Hepatocyte (in vitro differentiated cells): ENCODE results near the gene NPC1. TPM values are rescaled to one million over a fixed set of nuclear protein-coding genes. Genes with fewer than 3 reads are reported as not detected.

Experiments used
- DNase-seq: peaks from one replicate; pipeline ENCODE4 v3.0.0-alpha.2; 2016; ENCODE audit warnings: low spot score
- H2AFZ ChIP-seq: fragments of 200-600 bp; sonication (generic); 2 replicates; pipeline ENCODE4 v1.6.0; 2016; ENCODE audit warnings: antibody characterized with exemption, mild to moderate bottlenecking
- H3K27ac ChIP-seq: fragments of 200-600 bp; sonication (generic); 2 replicates; pipeline ENCODE4 v1.5.1; 2016; ENCODE audit warnings: mild to moderate bottlenecking
- H3K27me3 ChIP-seq: fragments of 200-600 bp; sonication (generic); 2 replicates; pipeline ENCODE4 v1.6.1; 2016
- H3K36me3 ChIP-seq: fragments of 200-600 bp; sonication (generic); replicated peaks from 2 replicates; pipeline ENCODE4 v1.5.1; 2016; ENCODE audit warnings: low read depth; ENCODE audit not compliant: insufficient read depth
- H3K4me1 ChIP-seq: fragments of 200-600 bp; sonication (generic); 2 replicates; pipeline ENCODE4 v1.5.1; 2016; ENCODE audit warnings: mild to moderate bottlenecking, moderate library complexity; ENCODE audit not compliant: insufficient read depth
- H3K4me2 ChIP-seq: fragments of 200-600 bp; sonication (generic); 2 replicates; pipeline ENCODE4 v1.6.0; 2016
- H3K4me3 ChIP-seq: fragments of 200-600 bp; sonication (generic); 2 replicates; pipeline ENCODE4 v1.5.1; 2016; ENCODE audit warnings: mild to moderate bottlenecking
- H3K79me2 ChIP-seq: fragments of 200-600 bp; sonication (generic); 2 replicates; pipeline ENCODE4 v1.6.0; 2017; ENCODE audit warnings: mild to moderate bottlenecking
- H3K9me2 ChIP-seq: fragments of 200-600 bp; sonication (generic); replicated peaks from 2 replicates; pipeline ENCODE4 v1.6.0; 2017; ENCODE audit warnings: mild to moderate bottlenecking; ENCODE audit not compliant: insufficient read depth
- H3K9me3 ChIP-seq: fragments of 200-600 bp; sonication (generic); 2 replicates; pipeline ENCODE4 v1.5.1; 2016; ENCODE audit warnings: low read depth, mild to moderate bottlenecking
- H4K20me1 ChIP-seq: fragments of 200-600 bp; sonication (generic); 2 replicates; pipeline ENCODE4 v1.6.0; 2016; ENCODE audit warnings: mild to moderate bottlenecking; ENCODE audit not compliant: insufficient read depth, poor library complexity, severe bottlenecking
- CTCF ChIP-seq: fragments of 200-600 bp; sonication (generic); IDR thresholded peaks from 2 replicates; pipeline ENCODE4 v1.5.1; 2016; ENCODE audit warnings: antibody characterized with exemption, mild to moderate bottlenecking; ENCODE audit not compliant: poor library complexity
- EZH2 ChIP-seq: fragments of 200-600 bp; sonication (generic); IDR thresholded peaks from 2 replicates; pipeline ENCODE4 v1.6.1; 2016; ENCODE audit warnings: antibody characterized with exemption, mild to moderate bottlenecking, borderline replicate concordance
- EZH2phosphoT487 ChIP-seq: fragments of 200-600 bp; sonication (generic); IDR thresholded peaks from one replicate; pipeline ENCODE4 v1.6.1; 2018; ENCODE audit warnings: antibody characterized with exemption, mild to moderate bottlenecking, low read depth, moderate library complexity; ENCODE audit not compliant: unreplicated experiment, severe bottlenecking
- WGBS: methylation state at CpG from one replicate; pipeline ENCODE4 v1.1.6; 2016; ENCODE audit warnings: low lambda C conversion rate; ENCODE audit errors: missing lambda C conversion rate; 5-methylcytosine and 5-hydroxymethylcytosine counted together
- polyA plus RNA-seq: library from polyadenylated mRNA; unstranded; fragments of >200 nt; fragmentation: Nextera tagmentation; extraction: Ambion mirVana; gene quantifications from 2 replicates; pipeline ENCODE4 v1.2.1, GENCODE V29; 2016
- total RNA-seq: library from RNA; depleted of rRNA; stranded (reverse); fragments of >200 nt; gene quantifications from 2 replicates; pipeline ENCODE4 v1.2.3, GENCODE V29; 2014

Gene NPC1
- total and polyA plus RNA-seq, 2 experiments from 2014 or later, result 54.0 to 77.2 TPM

GRCh38 chr18:23540867-23541266 lies 45.4 kb downstream of the NPC1 start:
- Histone ChIP-seq H3K4me2 (peak overlapping the region; percentile 26), H3K9me2 (no peaks in the 10 kb centered on the region), H2AFZ (no peak overlapping the region), H3K4me1 (peaks cover 21% of the 10 kb centered on the region), H4K20me1 (no peaks in the 10 kb centered on the region), H3K27ac (peak overlapping the region; percentile 62), H3K79me2 (no peaks in the 10 kb centered on the region), H3K27me3 (no peaks in the 10 kb centered on the region), H3K9me3 (no peaks in the 10 kb centered on the region), H3K4me3 (no peak overlapping the region), H3K36me3 (peaks cover 6% of the 10 kb centered on the region)
- DNase-seq, result no peak
- TF ChIP-seq EZH2 (no peak), EZH2phosphoT487 (no peak), CTCF (no peak)
- 63% methylated on average over 5 of the region's 5 CpGs for WGBS

- no peaks in the 10 kb centered on the region for H3K9me3 ChIP-seq
- no peaks in the 10 kb centered on the region for H4K20me1 ChIP-seq
- H3K4me1 ChIP-seq, result peaks cover 21% of the 10 kb centered on the region
- H3K27ac ChIP-seq, result peak overlapping the region; percentile 62
- DNase-seq, result no peak
- H3K9me2 ChIP-seq, result no peaks in the 10 kb centered on the region
- H2AFZ ChIP-seq, result no peak overlapping the region
- no peak overlapping the region for H3K4me2 ChIP-seq
- TF ChIP-seq EZH2, result no peak
- no peak for TF ChIP-seq EZH2phosphoT487
- no peak for TF ChIP-seq CTCF
- H3K79me2 ChIP-seq, result no peaks in the 10 kb centered on the region
- peaks cover 6% of the 10 kb centered on the region for H3K36me3 ChIP-seq
- no peak overlapping the region for H3K4me3 ChIP-seq
- no peaks in the 10 kb centered on the region for H3K27me3 ChIP-seq
- 78% methylated on average over 9 of the region's 9 CpGs for WGBS
Observed at GRCh38 chr18:23539911-23540525, 46.3 kb downstream of the NPC1 start.

- Histone ChIP-seq H3K27ac (peak overlapping the region; percentile 22), H3K79me2 (no peaks in the 10 kb centered on the region), H3K4me2 (no peak overlapping the region), H3K9me3 (no peaks in the 10 kb centered on the region), H3K4me3 (no peak overlapping the region), H3K9me2 (no peaks in the 10 kb centered on the region), H3K27me3 (no peaks in the 10 kb centered on the region), H3K4me1 (peaks cover 21% of the 10 kb centered on the region), H2AFZ (no peak overlapping the region), H3K36me3 (peaks cover 6% of the 10 kb centered on the region), H4K20me1 (no peaks in the 10 kb centered on the region)
- TF ChIP-seq CTCF (no peak), EZH2phosphoT487 (no peak), EZH2 (no peak)
- DNase-seq, result no peak
- 95% methylated on average over 9 of the region's 9 CpGs for WGBS
Observed at GRCh38 chr18:23539296-23539695, 47.0 kb downstream of the NPC1 start.

GRCh38 chr18:23538870-23539269 lies 47.4 kb downstream of the NPC1 start:
- no peaks in the 10 kb centered on the region for H3K9me2 ChIP-seq
- H3K79me2 ChIP-seq, result no peaks in the 10 kb centered on the region
- peak overlapping the region; percentile 37 for H3K27ac ChIP-seq
- TF ChIP-seq EZH2phosphoT487 (no peak), CTCF (no peak), EZH2 (no peak)
- H3K36me3 ChIP-seq, result peaks cover 6% of the 10 kb centered on the region
- H3K4me2 ChIP-seq, result no peak overlapping the region
- H4K20me1 ChIP-seq, result no peaks in the 10 kb centered on the region
- H3K27me3 ChIP-seq, result no peaks in the 10 kb centered on the region
- H2AFZ ChIP-seq, result no peak overlapping the region
- H3K4me1 ChIP-seq, result peaks cover 21% of the 10 kb centered on the region
- H3K4me3 ChIP-seq, result no peak overlapping the region
- no peak for DNase-seq
- no peaks in the 10 kb centered on the region for H3K9me3 ChIP-seq
- 61% methylated on average over 6 of the region's 6 CpGs for WGBS
